KOPT-K1 (cell line): ENCODE results near the gene RAPGEF2.
"Not testable (repeated sequence)": the region's sequence is repeated elsewhere in the genome, so short reads cannot be mapped to it uniquely, and the experiment has no call there.

ENCODE experiments used
- H3K27ac ChIP-seq: fragments of 200-600 bp; sonication (generic); 2 replicates; pipeline ENCODE4 v1.5.1; 2016; ENCODE audit warnings: antibody characterized with exemption, mild to moderate bottlenecking, low read depth, low read length; ENCODE audit not compliant: poor library complexity, severe bottlenecking
- H3K36me3 ChIP-seq: fragments of 200-600 bp; sonication (generic); 2 replicates; pipeline ENCODE4 v1.5.1; 2017; ENCODE audit warnings: antibody characterized with exemption, mild to moderate bottlenecking, low read length, moderate library complexity; ENCODE audit not compliant: insufficient read depth
- H3K9me3 ChIP-seq: fragments of 200-600 bp; sonication (generic); 2 replicates; pipeline ENCODE4 v1.5.1; 2017; ENCODE audit warnings: antibody characterized with exemption, low read length, mild to moderate bottlenecking; ENCODE audit not compliant: insufficient read depth, poor library complexity, severe bottlenecking

RAPGEF2 gene

DNA sequence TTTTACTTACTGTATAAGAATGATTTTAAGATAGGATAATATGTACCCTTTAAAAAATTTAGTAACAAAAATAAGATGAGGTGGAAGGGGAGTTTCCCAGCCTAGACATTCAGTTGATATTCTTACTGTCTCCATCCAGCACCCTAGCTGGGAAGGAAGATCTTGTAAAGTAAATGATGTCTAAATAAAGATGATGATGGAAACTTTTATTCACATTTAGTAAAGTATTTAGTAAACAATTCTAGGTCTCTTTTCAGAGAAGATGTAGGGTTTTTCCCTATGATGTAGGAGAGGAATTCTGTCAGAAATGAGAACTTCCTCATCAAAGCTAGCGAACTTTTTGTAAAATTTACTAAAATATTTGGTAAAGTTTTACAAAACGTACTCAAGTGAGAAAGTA, 136.8 kb downstream of the RAPGEF2 start:
- Histone ChIP-seq H3K9me3 (no peaks in the 10 kb centered on the region), H3K36me3 (no peaks in the 10 kb centered on the region), H3K27ac (no peak overlapping the region)

- Histone ChIP-seq H3K27ac (no peak overlapping the region), H3K36me3 (no peaks in the 10 kb centered on the region), H3K9me3 (no peaks in the 10 kb centered on the region)
Observed at GRCh38 chr4:159240046-159240445, 137.2 kb downstream of the RAPGEF2 start.

DNA sequence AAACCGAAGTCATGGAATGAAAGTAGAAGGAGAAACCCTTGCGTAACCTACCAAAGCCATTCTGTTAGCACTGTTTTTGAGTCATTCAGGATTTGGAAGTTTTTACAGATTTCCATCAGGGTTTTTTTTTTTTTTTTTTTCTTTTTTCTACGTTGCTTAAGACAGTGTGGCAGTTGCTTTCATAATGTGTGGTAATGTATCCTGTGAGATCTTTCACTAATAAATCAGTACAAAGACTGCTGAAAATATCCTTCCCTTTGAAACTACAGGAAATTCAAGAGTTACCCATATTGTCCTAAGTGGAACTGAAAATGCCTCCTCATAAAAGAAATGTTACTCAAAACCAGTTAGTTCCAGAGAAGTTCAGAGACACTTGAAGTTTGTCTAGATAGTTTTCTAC, 137.8 kb downstream of the RAPGEF2 start:
- H3K36me3 ChIP-seq = no peaks in the 10 kb centered on the region
- no peaks in the 10 kb centered on the region for H3K9me3 ChIP-seq
- no peak overlapping the region for H3K27ac ChIP-seq

GRCh38 chr4:159242427-159242826, 139.5 kb downstream of the RAPGEF2 start:
- H3K36me3 ChIP-seq = no peaks in the 10 kb centered on the region
- H3K9me3 ChIP-seq = no peaks in the 10 kb centered on the region
- no peak overlapping the region for H3K27ac ChIP-seq

GRCh38 chr4:159248384-159249178, 145.7 kb downstream of the RAPGEF2 start:
- Histone ChIP-seq H3K9me3 (peaks cover 14% of the 10 kb centered on the region), H3K27ac (no peak overlapping the region), H3K36me3 (no peaks in the 10 kb centered on the region)

- Histone ChIP-seq H3K9me3 (peaks cover 14% of the 10 kb centered on the region), H3K27ac (no peak overlapping the region), H3K36me3 (no peaks in the 10 kb centered on the region)
Observed at GRCh38 chr4:159250751-159251325, 148.0 kb downstream of the RAPGEF2 start.

DNA sequence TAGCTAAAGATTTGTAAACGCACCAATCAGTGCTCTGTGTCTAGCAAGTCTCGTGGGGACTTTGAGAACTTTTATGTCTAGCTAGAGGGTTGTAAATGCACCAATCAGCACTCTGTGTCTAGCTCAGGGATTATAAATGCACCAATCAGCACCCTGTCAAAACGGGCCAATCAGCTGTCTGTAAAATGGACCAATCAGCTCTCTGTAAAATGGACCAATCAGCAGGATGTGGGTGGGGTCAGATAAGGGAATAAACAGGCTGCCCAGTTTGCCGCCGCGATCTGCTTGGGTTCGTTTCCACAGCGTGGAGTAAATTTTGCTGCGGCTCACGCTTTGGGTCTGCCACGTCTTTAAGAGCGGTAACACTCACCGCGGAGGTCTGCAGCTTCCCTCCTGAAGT, 148.7 kb downstream of the RAPGEF2 start:
- H3K9me3 ChIP-seq = peaks cover 14% of the 10 kb centered on the region
- not testable (repeated sequence) for H3K27ac ChIP-seq

GRCh38 chr4:159252491-159252890, 149.6 kb downstream of the RAPGEF2 start:
- no peak overlapping the region for H3K27ac ChIP-seq
- H3K36me3 ChIP-seq = no peaks in the 10 kb centered on the region
- H3K9me3 ChIP-seq = peaks cover 18% of the 10 kb centered on the region

More for the DNA sequence above, 148.7 kb downstream of the RAPGEF2 start:
- not testable (repeated sequence) for H3K36me3 ChIP-seq

DNA sequence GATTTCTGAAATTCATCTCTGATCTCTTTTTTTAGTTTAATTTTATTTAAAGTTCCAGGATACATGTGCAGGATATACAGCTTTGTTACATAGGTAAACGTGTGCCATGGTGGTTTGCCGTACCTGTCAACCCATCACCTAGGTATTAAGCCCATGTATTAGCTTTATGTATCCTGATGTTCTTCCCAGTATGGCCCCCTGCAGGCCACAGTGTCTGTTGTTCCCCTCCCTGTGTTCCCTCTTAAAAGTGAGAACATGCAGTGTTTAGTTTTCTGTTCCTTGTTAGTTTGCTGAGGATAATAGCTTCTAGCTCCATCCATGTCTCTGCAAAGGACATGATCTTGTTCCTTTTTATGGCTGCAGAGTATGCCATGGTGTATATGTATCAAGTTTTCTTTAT, 153.2 kb downstream of the RAPGEF2 start:
- H3K27ac ChIP-seq = no peak overlapping the region
- peaks cover 13% of the 10 kb centered on the region for H3K9me3 ChIP-seq
- H3K36me3 ChIP-seq = no peaks in the 10 kb centered on the region

GRCh38 chr4:159258889-159259560, 156.1 kb downstream of the RAPGEF2 start:
- peaks cover 4% of the 10 kb centered on the region for H3K9me3 ChIP-seq
- no peaks in the 10 kb centered on the region for H3K36me3 ChIP-seq
- H3K27ac ChIP-seq = no peak overlapping the region

GRCh38 chr4:159264057-159264456, 161.2 kb downstream of the RAPGEF2 start:
- Histone ChIP-seq H3K27ac (no peak overlapping the region), H3K9me3 (no peaks in the 10 kb centered on the region), H3K36me3 (no peaks in the 10 kb centered on the region)

DNA sequence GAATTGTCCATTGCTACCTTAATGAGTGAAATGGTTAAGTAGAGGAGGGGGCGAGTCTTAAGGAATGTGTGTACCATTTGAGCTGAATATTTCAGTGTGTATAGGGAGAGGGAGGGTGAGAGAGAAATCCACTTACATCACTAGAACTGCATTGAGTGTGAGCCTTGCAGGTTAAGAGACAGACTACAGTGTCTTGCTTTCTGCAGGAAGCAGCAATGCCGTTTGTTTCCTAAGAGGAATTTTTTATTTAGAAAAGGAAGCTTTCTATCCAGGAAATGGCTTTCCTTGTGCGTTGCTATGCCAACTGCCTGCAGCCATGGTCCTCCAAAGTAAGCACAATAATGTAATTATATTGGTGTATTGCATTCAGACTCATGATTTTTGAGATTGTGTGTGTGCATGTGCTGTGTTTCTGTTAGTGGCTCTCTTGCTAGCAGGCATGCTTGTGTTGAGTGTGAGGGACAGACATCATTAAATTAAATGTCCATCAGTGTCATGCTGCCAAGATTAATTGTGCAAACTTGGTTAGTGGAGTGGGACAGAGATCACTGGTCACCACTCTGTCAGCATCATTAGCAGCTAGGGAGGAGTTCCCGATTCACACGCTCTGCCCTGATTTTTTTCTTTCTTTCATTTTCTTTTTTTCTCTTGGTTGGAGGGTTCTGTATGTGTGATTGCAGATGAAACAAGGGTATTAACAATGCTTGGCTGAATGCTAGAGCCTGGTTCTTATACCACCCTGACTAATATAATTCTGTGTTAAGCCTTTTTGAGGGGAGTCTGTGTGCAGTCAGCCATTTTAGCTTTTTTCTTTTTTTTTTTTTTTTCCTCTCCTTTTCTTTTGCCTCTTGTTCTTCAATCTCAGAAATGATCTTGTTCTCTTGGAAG, 164.3 kb downstream of the RAPGEF2 start:
- H3K27ac ChIP-seq = no peak overlapping the region
- no peaks in the 10 kb centered on the region for H3K36me3 ChIP-seq
- no peaks in the 10 kb centered on the region for H3K9me3 ChIP-seq

- Histone ChIP-seq H3K36me3 (no peaks in the 10 kb centered on the region), H3K9me3 (no peaks in the 10 kb centered on the region), H3K27ac (no peak overlapping the region)
Observed at GRCh38 chr4:159267869-159268285, 165.0 kb downstream of the RAPGEF2 start.

DNA sequence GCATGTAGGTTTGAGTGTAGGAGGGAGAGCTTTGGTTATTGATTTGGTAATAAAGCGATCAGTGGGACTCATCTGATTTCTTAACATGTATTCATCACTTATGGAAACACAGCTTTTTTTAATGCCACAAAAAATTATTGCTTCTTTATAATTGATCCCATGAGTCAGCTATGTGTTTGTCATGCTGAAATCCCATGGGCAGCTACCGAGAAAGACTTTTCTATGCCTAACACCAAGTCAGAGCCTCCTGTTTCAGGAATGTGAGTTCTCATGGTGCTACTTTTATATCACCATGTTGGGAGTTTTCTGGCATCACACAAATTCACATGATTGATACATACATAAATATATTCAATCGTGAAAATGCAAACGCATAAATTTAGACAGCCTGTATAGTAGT, 165.7 kb downstream of the RAPGEF2 start:
- no peaks in the 10 kb centered on the region for H3K36me3 ChIP-seq
- H3K27ac ChIP-seq = no peak overlapping the region
- no peaks in the 10 kb centered on the region for H3K9me3 ChIP-seq

DNA sequence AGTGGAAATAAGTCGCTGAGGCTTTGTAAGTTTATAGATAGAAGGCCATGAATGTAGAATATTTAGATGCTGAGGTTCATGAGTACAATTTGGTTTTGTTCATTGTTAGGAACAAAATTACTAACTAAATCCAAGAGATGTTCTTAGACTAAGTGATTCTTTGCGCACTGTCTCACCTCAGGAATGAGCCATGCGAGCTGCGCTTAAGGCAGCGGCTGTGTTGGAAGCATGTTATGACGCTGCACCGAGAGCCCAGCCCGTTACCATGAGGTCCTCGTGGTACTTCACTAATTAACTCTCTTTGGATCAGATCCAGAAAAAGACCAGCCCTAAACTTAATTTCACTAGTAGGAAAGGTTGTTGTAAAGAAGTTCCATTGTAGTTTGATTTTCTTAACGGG, 166.2 kb downstream of the RAPGEF2 start:
- Histone ChIP-seq H3K36me3 (no peaks in the 10 kb centered on the region), H3K9me3 (no peaks in the 10 kb centered on the region), H3K27ac (no peak overlapping the region)
